BJ (cell line): ENCODE measurements around the gene TOM1L2. TPM values are rescaled to one million over a fixed set of nuclear protein-coding genes. Genes with fewer than 3 reads are reported as not detected.

ENCODE experiments used
- CTCF ChIA-PET: fragments of 350-600 bp; formaldehyde crosslinking; extraction: SDS; loops from one replicate; lab custom pipeline; 2021; ENCODE audit warnings: antibody characterized with exemption, inconsistent platforms; lab: Yijun Ruan, JAX
- POLR2A ChIA-PET: fragments of 300-600 bp; sonication (Branson Sonifier 250); formaldehyde crosslinking; extraction: SDS; loops from one replicate; lab custom pipeline; 2021; ENCODE audit warnings: antibody characterized with exemption; lab: Charles Lee
- DNase-seq: peaks from one replicate; pipeline ENCODE4 v3.0.0-alpha.2; 2011; ENCODE audit warnings: low read depth
- H3K27me3 ChIP-seq: 2 replicates; pipeline ENCODE4 v1.6.0; 2011; ENCODE audit warnings: low read length; ENCODE audit not compliant: control insufficient read depth, insufficient read depth
- H3K36me3 ChIP-seq: 2 replicates; pipeline ENCODE4 v1.5.1; 2011; ENCODE audit warnings: low read length; ENCODE audit not compliant: control insufficient read depth, insufficient read depth
- H3K4me3 ChIP-seq: 2 replicates; pipeline ENCODE4 v1.5.1; 2011; ENCODE audit warnings: low read depth, mild to moderate bottlenecking, control low read depth, low read length
- polyA plus RNA-seq: library from polyadenylated mRNA; depleted of rRNA; stranded (reverse); fragments of >200 nt; gene quantifications from 2 replicates; pipeline ENCODE4 v1.2.3, GENCODE V29; 2011
- TF ChIP-seq, protein P1 (sequence below): IDR thresholded peaks from 2 replicates; pipeline ENCODE4 v1.5.1; 2011; ENCODE audit warnings: low read depth, mild to moderate bottlenecking, control low read depth, inconsistent platforms, low read length, moderate library complexity; ENCODE audit not compliant: insufficient read depth

The TOM1L2 gene
- polyA plus RNA-seq, 1 experiment = 39.6 TPM

DNA sequence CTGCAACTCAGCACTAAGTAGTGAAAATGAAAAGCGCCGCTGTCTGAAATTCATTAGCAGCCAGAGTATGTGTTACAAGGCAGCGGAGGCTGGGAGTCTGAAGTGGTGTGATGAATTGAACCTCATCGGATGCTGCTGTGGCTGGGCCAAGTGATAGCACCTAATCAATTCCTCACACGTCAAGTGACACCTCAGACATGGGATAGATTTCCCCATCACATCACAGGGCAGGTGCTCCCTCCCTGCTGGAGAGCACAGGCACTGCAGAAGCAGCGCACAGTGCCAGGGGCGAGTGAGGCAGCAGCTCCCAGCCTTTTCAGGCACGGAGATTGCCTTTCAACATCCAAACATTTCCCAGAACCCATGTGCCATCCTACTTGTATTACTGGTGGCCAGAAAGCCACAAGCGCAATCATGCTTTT, 32.7 kb upstream of the TOM1L2 start:
- ChIA-PET CTCF (interaction anchor here (0.9 to 1.5 kb wide), 2 partner anchors 11 to 29 kb away, joined by 4 read pairs; no protein-coding TSS in a partner anchor), POLR2A (no interaction called here)
- no peak overlapping the region for H3K4me3 ChIP-seq
- no peaks in the 10 kb centered on the region for H3K27me3 ChIP-seq
- DNase-seq = no peak
- no peaks in the 10 kb centered on the region for H3K36me3 ChIP-seq
- TF ChIP-seq, protein P1, sequence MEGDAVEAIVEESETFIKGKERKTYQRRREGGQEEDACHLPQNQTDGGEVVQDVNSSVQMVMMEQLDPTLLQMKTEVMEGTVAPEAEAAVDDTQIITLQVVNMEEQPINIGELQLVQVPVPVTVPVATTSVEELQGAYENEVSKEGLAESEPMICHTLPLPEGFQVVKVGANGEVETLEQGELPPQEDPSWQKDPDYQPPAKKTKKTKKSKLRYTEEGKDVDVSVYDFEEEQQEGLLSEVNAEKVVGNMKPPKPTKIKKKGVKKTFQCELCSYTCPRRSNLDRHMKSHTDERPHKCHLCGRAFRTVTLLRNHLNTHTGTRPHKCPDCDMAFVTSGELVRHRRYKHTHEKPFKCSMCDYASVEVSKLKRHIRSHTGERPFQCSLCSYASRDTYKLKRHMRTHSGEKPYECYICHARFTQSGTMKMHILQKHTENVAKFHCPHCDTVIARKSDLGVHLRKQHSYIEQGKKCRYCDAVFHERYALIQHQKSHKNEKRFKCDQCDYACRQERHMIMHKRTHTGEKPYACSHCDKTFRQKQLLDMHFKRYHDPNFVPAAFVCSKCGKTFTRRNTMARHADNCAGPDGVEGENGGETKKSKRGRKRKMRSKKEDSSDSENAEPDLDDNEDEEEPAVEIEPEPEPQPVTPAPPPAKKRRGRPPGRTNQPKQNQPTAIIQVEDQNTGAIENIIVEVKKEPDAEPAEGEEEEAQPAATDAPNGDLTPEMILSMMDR = peak; percentile 10; the same call in 1 of the 2 replicates

DNA sequence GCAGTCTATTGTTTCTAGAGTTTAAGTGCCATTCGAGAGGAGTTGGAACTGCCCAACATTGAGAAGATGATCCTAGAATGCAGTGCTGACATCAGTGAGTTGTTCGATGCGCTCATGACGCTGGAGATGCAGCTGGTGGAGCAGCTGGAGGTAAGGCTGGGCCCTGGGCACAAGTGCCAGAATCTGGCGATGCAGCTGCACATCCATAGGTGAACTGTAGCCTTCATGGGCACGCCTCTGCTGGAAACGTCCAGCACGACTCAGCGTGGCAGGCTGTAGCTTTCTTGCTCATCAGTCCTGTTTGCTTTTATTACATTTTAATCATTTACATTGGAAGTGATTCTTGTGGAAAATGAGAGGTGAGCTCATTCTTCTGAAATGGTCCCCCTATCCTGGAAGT, 32.1 kb upstream of the TOM1L2 start:
- no peaks in the 10 kb centered on the region for H3K36me3 ChIP-seq
- no peaks in the 10 kb centered on the region for H3K27me3 ChIP-seq
- TF ChIP-seq, protein P1 = no peak
- CTCF ChIA-PET = interaction anchor here (1.5 kb wide), 1 partner anchor 11 kb away, joined by 4 read pairs; no protein-coding TSS in a partner anchor
- POLR2A ChIA-PET = no interaction called here
- DNase-seq = no peak
- H3K4me3 ChIP-seq = no peak overlapping the region

DNA sequence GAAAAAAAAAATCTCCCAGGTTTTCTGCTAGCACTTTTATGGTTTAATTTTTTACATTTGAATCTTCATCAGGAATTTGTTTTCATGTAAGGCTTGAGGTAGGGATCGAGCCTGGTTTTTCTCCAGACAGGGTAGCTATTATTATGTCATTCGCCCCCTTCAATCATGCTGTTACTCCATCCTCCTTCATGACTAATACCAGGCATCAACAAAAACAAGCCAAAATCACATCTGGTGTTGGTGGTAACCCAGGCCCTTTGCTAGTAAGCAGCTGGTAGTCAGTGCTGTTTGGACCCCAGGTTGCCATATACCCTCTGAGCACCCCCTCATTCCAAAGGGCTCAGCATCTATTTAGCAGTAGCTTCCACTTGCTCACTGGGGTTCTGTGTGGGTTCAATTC, 30.0 kb upstream of the TOM1L2 start:
- Histone ChIP-seq H3K36me3 (no peaks in the 10 kb centered on the region), H3K4me3 (no peak overlapping the region), H3K27me3 (no peaks in the 10 kb centered on the region)
- DNase-seq = no peak
- CTCF ChIA-PET = interaction anchor here (0.6 to 2.0 kb wide), 5 partner anchors 11 to 111 kb away, joined by 3 to 5 read pairs (median 3); no protein-coding TSS in a partner anchor
- TF ChIP-seq, protein P1 = no peak
- POLR2A ChIA-PET = no interaction called here

DNA sequence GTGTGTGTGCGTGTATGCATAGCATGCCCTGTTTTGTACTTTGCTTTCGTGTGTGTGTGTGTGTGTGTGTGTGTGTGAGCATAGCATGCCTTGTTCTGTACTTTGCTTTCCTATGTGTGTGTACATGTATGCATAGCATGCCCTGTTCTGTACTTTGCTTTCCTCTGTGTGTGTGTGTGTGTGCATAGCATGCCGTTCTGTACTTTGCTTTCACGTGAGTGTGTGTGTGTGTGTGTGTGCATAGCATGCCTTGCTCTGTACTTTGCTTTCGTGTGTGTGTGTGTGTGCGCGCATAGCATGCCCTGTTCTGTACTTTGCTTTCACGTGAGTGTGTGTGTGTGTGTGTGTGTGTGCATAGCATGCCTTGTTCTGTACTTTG, 27.8 kb upstream of the TOM1L2 start:
- CTCF ChIA-PET = no interaction called here

DNA sequence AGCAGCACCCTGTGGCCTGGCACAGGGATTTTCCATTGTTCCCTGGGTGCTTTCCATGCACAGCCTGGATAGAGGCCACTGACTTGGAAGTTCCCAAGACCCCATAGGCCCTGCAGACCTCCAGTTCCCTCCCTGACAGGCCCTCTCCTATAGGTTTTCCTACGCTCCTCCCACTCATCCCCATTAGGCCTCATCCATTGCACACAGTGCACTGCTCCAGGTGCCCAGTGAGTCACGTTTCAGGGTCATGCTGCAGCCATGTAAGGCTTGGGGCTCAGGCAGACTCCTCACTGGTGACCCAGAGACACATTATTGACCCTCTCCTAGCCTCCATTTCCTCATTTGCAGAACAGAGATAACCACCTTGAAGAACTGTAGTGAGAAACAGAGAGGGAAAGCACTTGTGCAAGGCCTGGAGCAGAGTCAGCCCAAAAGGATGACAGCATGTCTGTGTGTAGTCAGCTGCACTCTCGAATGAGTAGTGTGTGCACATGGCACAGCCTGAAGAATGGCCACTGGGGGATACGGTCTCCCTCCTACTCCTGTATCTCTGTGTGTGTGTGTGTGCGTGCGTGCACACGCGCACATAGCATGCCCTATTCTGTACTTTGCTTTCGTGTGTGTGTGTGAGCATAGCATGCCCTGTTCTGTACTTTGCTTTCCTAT, 27.3 kb upstream of the TOM1L2 start:
- Histone ChIP-seq H3K27me3 (no peaks in the 10 kb centered on the region), H3K4me3 (no peak overlapping the region), H3K36me3 (no peaks in the 10 kb centered on the region)
- DNase-seq = no peak
- ChIA-PET CTCF (no interaction called here), POLR2A (no interaction called here)
- TF ChIP-seq, protein P1 = no peak

More for the DNA sequence above, 27.8 kb upstream of the TOM1L2 start:
- H3K36me3 ChIP-seq = no peaks in the 10 kb centered on the region
- no peak overlapping the region for H3K4me3 ChIP-seq
- no peaks in the 10 kb centered on the region for H3K27me3 ChIP-seq
- POLR2A ChIA-PET = no interaction called here
- DNase-seq = no peak
- TF ChIP-seq, protein P1 = no peak
